Lower lobe of right lung (tissue), 2 donors: Measurements from ENCODE around the gene PHF11. TPM values are rescaled to one million over a fixed set of nuclear protein-coding genes. Genes with fewer than 3 reads are reported as not detected.

Source experiments
- ATAC-seq, 2 donors: fragments of 200-7000 bp; cut with Tn5 transposase; one replicate each; pipeline ENCODE4 v1.9.1; 2020 to 2022; ENCODE audit warnings: mild to moderate bottlenecking in 2 of 2, moderate library complexity in 2 of 2
- DNase-seq: peaks from one replicate; pipeline ENCODE4 v3.0.0-alpha.2; 2020
- H3K27ac ChIP-seq: fragments of 200-600 bp; one replicate; pipeline ENCODE4 v1.8.0; 2022
- H3K27me3 ChIP-seq: fragments of 200-600 bp; one replicate; pipeline ENCODE4 v1.8.0; 2022; ENCODE audit warnings: low read depth
- H3K36me3 ChIP-seq: fragments of 200-600 bp; one replicate; pipeline ENCODE4 v1.8.0; 2022; ENCODE audit warnings: mild to moderate bottlenecking
- H3K4me1 ChIP-seq: fragments of 200-600 bp; one replicate; pipeline ENCODE4 v1.8.0; 2022
- H3K4me3 ChIP-seq: fragments of 200-600 bp; one replicate; pipeline ENCODE4 v1.8.0; 2022; ENCODE audit warnings: mild to moderate bottlenecking
- H3K9me3 ChIP-seq: fragments of 200-600 bp; one replicate; pipeline ENCODE4 v1.8.0; 2022
- CTCF ChIP-seq: fragments of 200-600 bp; IDR thresholded peaks from one replicate; pipeline ENCODE4 v1.8.0; 2022; ENCODE audit warnings: antibody characterized with exemption, mild to moderate bottlenecking
- intact Hi-C: fragments of 100-400 bp; cut with DNase I; formaldehyde crosslinking; loops from one replicate; pipeline ENCODE4 v1.11.0; 2022
- total RNA-seq: library from RNA; stranded (reverse); fragmentation: NEBNext Ultra II Directional; extraction: Animal tissue kit (Norgen Biotek cat#: 25700); gene quantifications from one replicate; pipeline ENCODE4 v1.2.1, GENCODE V29; 2021
- donor health status: DM: no; HTN: yes; CAD: no; lungs with severe emphysema.

Gene PHF11
- total RNA-seq, 1 donor from 2014 or later, result 59.8 TPM

GRCh38 chr13:49512578-49512977 is 16.8 kb downstream of the PHF11 start:
- ATAC-seq (no peak), DNase-seq (no peak)
- Histone ChIP-seq H3K4me1 (no peaks in the 10 kb centered on the region), H3K4me3 (no peak overlapping the region), H3K9me3 (no peaks in the 10 kb centered on the region), H3K27me3 (no peaks in the 10 kb centered on the region), H3K36me3 (peaks cover 64% of the 10 kb centered on the region), H3K27ac (no peak overlapping the region)
- TF ChIP-seq CTCF, result no peak
- intact Hi-C loops, result no loop called here

GRCh38 chr13:49516467-49516866 is 20.7 kb downstream of the PHF11 start:
- H3K36me3 ChIP-seq, result peaks cover 78% of the 10 kb centered on the region

GRCh38 chr13:49517461-49517860 is 21.7 kb downstream of the PHF11 start:
- no peak overlapping the region for H3K27ac ChIP-seq
- peak; percentile 33 for TF ChIP-seq CTCF

More at GRCh38 chr13:49516467-49516866, 20.7 kb downstream of the PHF11 start:
- DNase-seq (no peak), ATAC-seq (no peak)
- intact Hi-C loops, result no loop called here
- no peak for TF ChIP-seq CTCF
- no peak overlapping the region for H3K4me3 ChIP-seq
- H3K27ac ChIP-seq, result no peak overlapping the region
- H3K9me3 ChIP-seq, result no peaks in the 10 kb centered on the region
- no peaks in the 10 kb centered on the region for H3K27me3 ChIP-seq
- H3K4me1 ChIP-seq, result no peaks in the 10 kb centered on the region

GRCh38 chr13:49521224-49521623 is 25.5 kb downstream of the PHF11 start:
- no peaks in the 10 kb centered on the region for H3K9me3 ChIP-seq
- H3K4me3 ChIP-seq, result no peak overlapping the region
- H3K27me3 ChIP-seq, result no peaks in the 10 kb centered on the region
- TF ChIP-seq CTCF, result no peak
- no peak overlapping the region for H3K27ac ChIP-seq
- ATAC-seq, result no peak
- intact Hi-C loops, result no loop called here
- no peaks in the 10 kb centered on the region for H3K4me1 ChIP-seq
- H3K36me3 ChIP-seq, result peaks cover 91% of the 10 kb centered on the region
- DNase-seq, result no peak

More at GRCh38 chr13:49517461-49517860, 21.7 kb downstream of the PHF11 start:
- intact Hi-C loops, result no loop called here
- no peaks in the 10 kb centered on the region for H3K9me3 ChIP-seq
- no peaks in the 10 kb centered on the region for H3K27me3 ChIP-seq
- no peak overlapping the region for H3K4me3 ChIP-seq
- DNase-seq (no peak), ATAC-seq (no peak)
- no peaks in the 10 kb centered on the region for H3K4me1 ChIP-seq
- peaks cover 88% of the 10 kb centered on the region for H3K36me3 ChIP-seq

GRCh38 chr13:49524740-49525501 is 29.2 kb downstream of the PHF11 start:
- peak; percentile 87 to 92 for ATAC-seq
- no peak overlapping the region for H3K4me3 ChIP-seq
- H3K27me3 ChIP-seq, result no peaks in the 10 kb centered on the region
- H3K4me1 ChIP-seq, result no peaks in the 10 kb centered on the region
- no peak for TF ChIP-seq CTCF
- peak overlapping the region; percentile 61 for H3K27ac ChIP-seq
- intact Hi-C loops, result no loop called here
- peak; percentile 57 for DNase-seq
- H3K9me3 ChIP-seq, result no peaks in the 10 kb centered on the region
- peaks cover 95% of the 10 kb centered on the region for H3K36me3 ChIP-seq
